Liver (tissue), 9 donors: ENCODE data around the gene KMT2D. TPM values are rescaled to one million over a fixed set of nuclear protein-coding genes. Genes with fewer than 3 reads are reported as not detected.
A peak's percentile ranks its signal among the peaks of the same experiment; 100 is the strongest.

ENCODE experiments used
- DNase-seq: peaks from one replicate; pipeline ENCODE4 v3.0.0-alpha.2; 2017; ENCODE audit warnings: low spot score
- H3K27ac ChIP-seq, 2 donors: one replicate each; pipeline ENCODE4 v1.7.0; 2013; ENCODE audit warnings: inconsistent platforms in 2 of 2, low read length in 2 of 2, control low read depth in 1 of 2, low read depth in 1 of 2, mild to moderate bottlenecking in 1 of 2
- H3K27me3 ChIP-seq, 4 donors: one replicate each; pipeline versions ENCODE4 v1.6.1 to v1.7.0; 2013; ENCODE audit warnings: low read length in 3 of 4, inconsistent platforms in 1 of 4, mild to moderate bottlenecking in 1 of 4, moderate library complexity in 1 of 4; ENCODE audit not compliant: control insufficient read depth in 4 of 4, insufficient read depth in 4 of 4
- H3K36me3 ChIP-seq, 4 donors: one replicate each; pipeline versions ENCODE4 v1.6.1 to v1.7.0; 2013; ENCODE audit warnings: low read length in 3 of 4, mild to moderate bottlenecking in 3 of 4, low read depth in 1 of 4, moderate library complexity in 1 of 4; ENCODE audit not compliant: control insufficient read depth in 4 of 4, insufficient read depth in 3 of 4
- H3K4me1 ChIP-seq, 4 donors: one replicate each; pipeline versions ENCODE4 v1.6.1 to v1.7.0; 2013; ENCODE audit warnings: low read length in 3 of 4, mild to moderate bottlenecking in 3 of 4, moderate library complexity in 1 of 4; ENCODE audit not compliant: control insufficient read depth in 4 of 4, insufficient read depth in 4 of 4
- H3K4me3 ChIP-seq, 3 donors: one replicate each; pipeline versions ENCODE4 v1.6.1 to v1.7.0; 2013; ENCODE audit warnings: low read length in 3 of 3, control low read depth in 1 of 3, low read depth in 1 of 3, mild to moderate bottlenecking in 1 of 3
- H3K9ac ChIP-seq, 2 donors: one replicate each; pipeline ENCODE4 v1.7.0; 2013; ENCODE audit warnings: low read length in 2 of 2, mild to moderate bottlenecking in 2 of 2, moderate library complexity in 2 of 2, control low read depth in 1 of 2, low read depth in 1 of 2
- H3K9me3 ChIP-seq, 4 donors: one replicate each; pipeline versions ENCODE4 v1.6.1 to v1.7.0; 2013; ENCODE audit warnings: low read length in 3 of 4; ENCODE audit not compliant: control insufficient read depth in 4 of 4
- ATF3 ChIP-seq: IDR thresholded peaks from 2 replicates; pipeline ENCODE4 v1.6.1; 2016; ENCODE audit warnings: antibody characterized with exemption
- CTCF ChIP-seq: fragments of 150-350 bp; IDR thresholded peaks from 2 replicates; pipeline ENCODE4 v1.5.1; 2017; ENCODE audit warnings: improper control_type of control experiment, low read depth, low read length; ENCODE audit not compliant: missing input control
- EGR1 ChIP-seq, 2 donors: IDR thresholded peaks; 2 replicates each; pipeline ENCODE4 v1.6.1; 2016 to 2018; ENCODE audit warnings: antibody characterized with exemption in 2 of 2, low read depth in 2 of 2
- FOXA1 ChIP-seq: IDR thresholded peaks from 2 replicates; pipeline ENCODE4 v1.6.1; 2016; ENCODE audit warnings: antibody characterized with exemption
- FOXA2 ChIP-seq: IDR thresholded peaks from 2 replicates; pipeline ENCODE4 v1.6.1; 2016; ENCODE audit warnings: antibody characterized with exemption
- GABPA ChIP-seq, 2 donors: IDR thresholded peaks in 1 of 2; conservative IDR thresholded peaks in 1 of 2; 2 replicates each; pipeline ENCODE4 v1.6.1; 2016; ENCODE audit warnings: antibody characterized with exemption in 2 of 2, mild to moderate bottlenecking in 1 of 2, moderate library complexity in 1 of 2
- HNF4A ChIP-seq, 2 donors: conservative IDR thresholded peaks; 2 replicates each; pipeline ENCODE4 v1.6.1; 2016; ENCODE audit warnings: antibody characterized with exemption in 2 of 2, mild to moderate bottlenecking in 2 of 2
- HNF4G ChIP-seq: IDR thresholded peaks from 2 replicates; pipeline ENCODE4 v1.6.1; 2016; ENCODE audit warnings: antibody characterized with exemption
- MAX ChIP-seq: IDR thresholded peaks from 2 replicates; pipeline ENCODE4 v1.6.1; 2016; ENCODE audit warnings: antibody characterized with exemption
- NR2F2 ChIP-seq: IDR thresholded peaks from 2 replicates; pipeline ENCODE4 v1.6.1; 2016; ENCODE audit warnings: antibody characterized with exemption
- REST ChIP-seq: IDR thresholded peaks from 2 replicates; pipeline ENCODE4 v1.6.1; 2016; ENCODE audit warnings: antibody characterized with exemption, mild to moderate bottlenecking
- RXRA ChIP-seq, 2 donors: IDR thresholded peaks; 2 replicates each; pipeline ENCODE4 v1.6.1; 2017 to 2018; ENCODE audit warnings: antibody characterized with exemption in 2 of 2, mild to moderate bottlenecking in 1 of 2
- SP1 ChIP-seq: IDR thresholded peaks from 2 replicates; pipeline ENCODE4 v1.6.1; 2018; ENCODE audit warnings: antibody characterized with exemption, mild to moderate bottlenecking
- TAF1 ChIP-seq: conservative IDR thresholded peaks from 2 replicates; pipeline ENCODE4 v1.6.1; 2016; ENCODE audit warnings: antibody characterized with exemption, mild to moderate bottlenecking
- YY1 ChIP-seq: IDR thresholded peaks from 2 replicates; pipeline ENCODE4 v1.6.1; 2016; ENCODE audit warnings: antibody characterized with exemption, mild to moderate bottlenecking
- ZBTB33 ChIP-seq: IDR thresholded peaks from 2 replicates; pipeline ENCODE4 v1.6.1; 2016; ENCODE audit warnings: antibody characterized with exemption
- WGBS: extraction: QIAGEN DNeasy Blood & Tissue Kit; methylation state at CpG from one replicate; pipeline ENCODE4 v1.1.7; 2013; 5-methylcytosine and 5-hydroxymethylcytosine counted together
- polyA plus RNA-seq, 2 donors: library from polyadenylated mRNA; stranded (reverse) in 1 of 2; unstranded in 1 of 2; fragments of 200-250 nt in 1 of 2; fragments of >200 nt in 1 of 2; fragmentation: Nextera tagmentation in 1 of 2; extraction: Ambion mirVana in 1 of 2; gene quantifications; one replicate each; pipeline versions ENCODE4 v1.2.1 to v1.2.3, GENCODE V29; 2013 to 2015
- total RNA-seq, 2 donors: library from RNA; depleted of rRNA; stranded (reverse); fragments of >200 nt; gene quantifications; one replicate each; pipeline ENCODE4 v1.2.3, GENCODE V29; 2014
- donor health status: healthy.
- donor health status: healthy.
- donor health status: healthy.
- donor health status: healthy.
- donor health status: healthy.

The KMT2D gene
- total and polyA plus RNA-seq, 4 donors, result 4.5 to 53.8 (median 25.0) TPM

GRCh38 chr12:49018261-49019119 lies 42.1 kb downstream of the KMT2D start, which contains the start of gene PRKAG1:
Gene PRKAG1 (minus strand): TSS chr12:49018776. CDS start chr12:49018740, 36 bp downstream.
- Histone ChIP-seq H3K4me1 (peaks cover 4 to 16% (median 9%) of the 10 kb centered on the region in 4 donors), H3K36me3 (peaks cover 6 to 23% (median 17%) of the 10 kb centered on the region in 4 donors), H3K27me3 (no peaks in the 10 kb centered on the region), H3K9ac (peak within 1 kb of the TSS; percentile 96 to 97), H3K27ac (peak within 1 kb of the TSS; percentile 87 to 92), H3K9me3 (no peaks in the 10 kb centered on the region), H3K4me3 (peak within 1 kb of the TSS; percentile 64 to 98 (median 90))
- peak; percentile 95 for DNase-seq
- TF ChIP-seq YY1, result peak; percentile 92
- TF ChIP-seq TAF1, result peak; percentile 89
- TF ChIP-seq RXRA (IDR thresholded peaks at IDR 0.05), result no peak
- peak; percentile 29 for TF ChIP-seq ZBTB33
- peak; percentile 96 to 99 for TF ChIP-seq GABPA (IDR thresholded peaks at IDR 0.05 in 1 of 2, conservative IDR thresholded peaks at IDR 0.05 in 1 of 2)
- TF ChIP-seq REST, result peak; percentile 96
- TF ChIP-seq MAX, result peak; percentile 32
- TF ChIP-seq HNF4A (conservative IDR thresholded peaks at IDR 0.05), result peak in 1 of 2 donors; percentile 40
- no peak for TF ChIP-seq CTCF
- no peak for TF ChIP-seq NR2F2
- peak; percentile 66 for TF ChIP-seq SP1
- TF ChIP-seq FOXA1, result peak; percentile 17
- no peak for TF ChIP-seq ATF3
- no peak for TF ChIP-seq FOXA2
- TF ChIP-seq HNF4G, result no peak
- peak; percentile 71 for TF ChIP-seq EGR1 (IDR thresholded peaks at IDR 0.05; ENCODE audit: low read depth in 2 of 2)
- under 1% methylated on average over 59 of the region's 59 CpGs for WGBS
